T-helper 1 cell treated with Interleukin-12 subunit alpha and Interleukin-12 subunit beta and Interleukin-4 antibody, amounts not matched to agents 30 μg/mL and 1 μg/mL, for 36 hours (primary cell): ENCODE results near the gene GNB3.
"Not testable (repeated sequence)": the region's sequence is repeated elsewhere in the genome, so short reads cannot be mapped to it uniquely, and the experiment has no call there.

Source experiments
- H3K27ac Mint-ChIP-seq: one replicate; pipeline ENCODE4 v1.8.0; 2021; ENCODE audit warnings: mild to moderate bottlenecking, mixed read lengths
- H3K27me3 Mint-ChIP-seq: one replicate; pipeline ENCODE4 v1.8.0; 2021; ENCODE audit warnings: low read depth, mixed read lengths
- H3K36me3 Mint-ChIP-seq: one replicate; pipeline ENCODE4 v1.8.0; 2021; ENCODE audit warnings: low read depth, mixed read lengths
- H3K4me1 Mint-ChIP-seq: one replicate; pipeline ENCODE4 v1.8.0; 2021; ENCODE audit warnings: low read depth, mixed read lengths
- H3K4me3 Mint-ChIP-seq: one replicate; pipeline ENCODE4 v1.8.0; 2021; ENCODE audit warnings: mild to moderate bottlenecking, moderate library complexity, mixed read lengths
- H3K9me3 Mint-ChIP-seq: one replicate; pipeline ENCODE4 v1.8.0; 2021; ENCODE audit warnings: mixed read lengths

GNB3 gene

GRCh38 chr12:6887460-6887859 is 46.7 kb downstream of the GNB3 start:
- peaks cover 17% of the 10 kb centered on the region for H3K36me3 Mint-ChIP-seq

GRCh38 chr12:6888360-6888759 is 47.6 kb downstream of the GNB3 start:
- H3K27me3 Mint-ChIP-seq = no peaks in the 10 kb centered on the region
- peaks cover 15% of the 10 kb centered on the region for H3K36me3 Mint-ChIP-seq
- no peak overlapping the region for H3K27ac Mint-ChIP-seq
- H3K4me1 Mint-ChIP-seq = peaks cover 12% of the 10 kb centered on the region
- no peaks in the 10 kb centered on the region for H3K9me3 Mint-ChIP-seq
- H3K4me3 Mint-ChIP-seq = no peak overlapping the region

More at GRCh38 chr12:6887460-6887859, 46.7 kb downstream of the GNB3 start:
- Mint-ChIP-seq H3K9me3 (no peaks in the 10 kb centered on the region), H3K4me1 (peaks cover 10% of the 10 kb centered on the region), H3K27me3 (no peaks in the 10 kb centered on the region), H3K27ac (no peak overlapping the region), H3K4me3 (no peak overlapping the region)

- H3K27me3 Mint-ChIP-seq, H3K4me3 Mint-ChIP-seq, H3K27ac Mint-ChIP-seq, H3K9me3 Mint-ChIP-seq: not testable (repeated sequence)
- Mint-ChIP-seq H3K36me3 (peaks cover 14% of the 10 kb centered on the region), H3K4me1 (peaks cover 12% of the 10 kb centered on the region)
These were observed 48.1 kb downstream of the GNB3 start for GRCh38 chr12:6888794-6889193.

GRCh38 chr12:6889775-6890573 is 49.2 kb downstream of the GNB3 start:
- not testable (repeated sequence) for H3K27me3 Mint-ChIP-seq, H3K36me3 Mint-ChIP-seq, H3K9me3 Mint-ChIP-seq
- Mint-ChIP-seq H3K27ac (peak overlapping the region; percentile 96), H3K4me1 (peaks cover 12% of the 10 kb centered on the region), H3K4me3 (peak overlapping the region; percentile 81)

GRCh38 chr12:6890789-6891645 is 50.3 kb downstream of the GNB3 start:
- H3K4me1 Mint-ChIP-seq = peaks cover 12% of the 10 kb centered on the region

GRCh38 chr12:6891646-6892001 is 50.9 kb downstream of the GNB3 start:
- Mint-ChIP-seq H3K27ac (peak overlapping the region; percentile 92), H3K4me1 (peaks cover 12% of the 10 kb centered on the region), H3K4me3 (peak overlapping the region; percentile 81), H3K36me3 (peaks cover 4% of the 10 kb centered on the region), H3K27me3 (no peaks in the 10 kb centered on the region), H3K9me3 (no peaks in the 10 kb centered on the region)

More at GRCh38 chr12:6890789-6891645, 50.3 kb downstream of the GNB3 start:
- Mint-ChIP-seq H3K36me3 (peaks cover 4% of the 10 kb centered on the region), H3K27me3 (no peaks in the 10 kb centered on the region), H3K27ac (peak overlapping the region; percentile 96), H3K9me3 (no peaks in the 10 kb centered on the region), H3K4me3 (peak overlapping the region; percentile 81)

GRCh38 chr12:6892683-6893082 is 52.0 kb downstream of the GNB3 start:
- H3K27me3 Mint-ChIP-seq, H3K36me3 Mint-ChIP-seq, H3K9me3 Mint-ChIP-seq, H3K4me3 Mint-ChIP-seq: not testable (repeated sequence)
- peak overlapping the region; percentile 29 for H3K27ac Mint-ChIP-seq
- H3K4me1 Mint-ChIP-seq = peaks cover 12% of the 10 kb centered on the region

- Mint-ChIP-seq H3K27ac (no peak overlapping the region), H3K4me3 (no peak overlapping the region), H3K27me3 (no peaks in the 10 kb centered on the region), H3K4me1 (peaks cover 12% of the 10 kb centered on the region), H3K36me3 (peaks cover 4% of the 10 kb centered on the region), H3K9me3 (no peaks in the 10 kb centered on the region)
These were observed 53.6 kb downstream of the GNB3 start for GRCh38 chr12:6894321-6894720.
